HG03432 (cell line): Measurements from ENCODE around the gene KLHL35.

Source experiments
- ATAC-seq: cut with Tn5 transposase; IDR thresholded peaks from one replicate; pipeline ENCODE4 v1.9.1; 2021; ENCODE audit warnings: mild to moderate bottlenecking, moderate library complexity; ENCODE audit not compliant: unreplicated experiment

KLHL35 gene

GRCh38 chr11:75432911-75433321, at the start of gene KLHL35:
Gene KLHL35 (minus strand): TSS chr11:75433203. CDS start chr11:75430629, 2,574 bp downstream.
- ATAC-seq = no peak

- no peak for ATAC-seq
Observed at GRCh38 chr11:75481922-75482606, 49.1 kb upstream of the KLHL35 start.

GRCh38 chr11:75481223-75481921, 48.4 kb upstream of the KLHL35 start:
- no peak for ATAC-seq

- ATAC-seq = no peak
Observed at GRCh38 chr11:75480185-75481175, 47.5 kb upstream of the KLHL35 start.

GRCh38 chr11:75479597-75480145, 46.7 kb upstream of the KLHL35 start:
- ATAC-seq = no peak

GRCh38 chr11:75478783-75479596, 46.0 kb upstream of the KLHL35 start:
- ATAC-seq = no peak

- ATAC-seq = no peak
Observed at GRCh38 chr11:75477614-75477935, 44.6 kb upstream of the KLHL35 start.

- ATAC-seq = no peak
Observed at GRCh38 chr11:75476739-75477613, 44.0 kb upstream of the KLHL35 start.

- ATAC-seq = no peak
Observed at GRCh38 chr11:75475767-75476650, 43.0 kb upstream of the KLHL35 start.

GRCh38 chr11:75474878-75475766, 42.1 kb upstream of the KLHL35 start:
- ATAC-seq = no peak

GRCh38 chr11:75474240-75474639, 41.2 kb upstream of the KLHL35 start:
- ATAC-seq = no peak

GRCh38 chr11:75473684-75474083, 40.7 kb upstream of the KLHL35 start:
- ATAC-seq = no peak

- no peak for ATAC-seq
Observed at GRCh38 chr11:75472081-75472732, 39.2 kb upstream of the KLHL35 start.

GRCh38 chr11:75471176-75471973, 38.4 kb upstream of the KLHL35 start:
- ATAC-seq = no peak

- ATAC-seq = no peak
Observed at GRCh38 chr11:75470476-75471080, 37.6 kb upstream of the KLHL35 start.
